ENCODE data around the gene TAF4.

GRCh38 chr20:62065674-62066338 lies at the start of gene TAF4:
- TF ChIP-seq POLR2A (IDR thresholded peaks at IDR 0.05), result peak; percentile 86 to 90
- no peak for TF ChIP-seq CTCF (IDR thresholded peaks at IDR 0.05 in 4 of 5, conservative IDR thresholded peaks at IDR 0.05 in 1 of 5)

Data from gastrocnemius medialis (tissue), 4 donors.